ENCODE data around the gene GID4.

- no peak for TF ChIP-seq POLR2A (IDR thresholded peaks at IDR 0.05; ENCODE audit: extremely low read depth, insufficient read length)
- TF ChIP-seq, protein P1, sequence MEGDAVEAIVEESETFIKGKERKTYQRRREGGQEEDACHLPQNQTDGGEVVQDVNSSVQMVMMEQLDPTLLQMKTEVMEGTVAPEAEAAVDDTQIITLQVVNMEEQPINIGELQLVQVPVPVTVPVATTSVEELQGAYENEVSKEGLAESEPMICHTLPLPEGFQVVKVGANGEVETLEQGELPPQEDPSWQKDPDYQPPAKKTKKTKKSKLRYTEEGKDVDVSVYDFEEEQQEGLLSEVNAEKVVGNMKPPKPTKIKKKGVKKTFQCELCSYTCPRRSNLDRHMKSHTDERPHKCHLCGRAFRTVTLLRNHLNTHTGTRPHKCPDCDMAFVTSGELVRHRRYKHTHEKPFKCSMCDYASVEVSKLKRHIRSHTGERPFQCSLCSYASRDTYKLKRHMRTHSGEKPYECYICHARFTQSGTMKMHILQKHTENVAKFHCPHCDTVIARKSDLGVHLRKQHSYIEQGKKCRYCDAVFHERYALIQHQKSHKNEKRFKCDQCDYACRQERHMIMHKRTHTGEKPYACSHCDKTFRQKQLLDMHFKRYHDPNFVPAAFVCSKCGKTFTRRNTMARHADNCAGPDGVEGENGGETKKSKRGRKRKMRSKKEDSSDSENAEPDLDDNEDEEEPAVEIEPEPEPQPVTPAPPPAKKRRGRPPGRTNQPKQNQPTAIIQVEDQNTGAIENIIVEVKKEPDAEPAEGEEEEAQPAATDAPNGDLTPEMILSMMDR (IDR thresholded peaks at IDR 0.05; ENCODE audit: low read depth, low read length), result no peak
These were observed 20.1 kb downstream of the GID4 start for GRCh38 chr17:18059283-18059682.

Measured in NB4 (cell line).